HG02884 (cell line): Measurements from ENCODE around the gene KL.

Experiments used
- ATAC-seq: cut with Tn5 transposase; IDR thresholded peaks from one replicate; pipeline ENCODE4 v1.9.1; 2021; ENCODE audit warnings: mild to moderate bottlenecking, moderate library complexity; ENCODE audit not compliant: unreplicated experiment

The KL gene

GRCh38 chr13:33078263-33078662, 62.0 kb downstream of the KL start:
- ATAC-seq, result no peak

GRCh38 chr13:33079960-33080359, 63.7 kb downstream of the KL start:
- no peak for ATAC-seq

GRCh38 chr13:33080972-33081590, 64.9 kb downstream of the KL start:
- no peak for ATAC-seq

DNA sequence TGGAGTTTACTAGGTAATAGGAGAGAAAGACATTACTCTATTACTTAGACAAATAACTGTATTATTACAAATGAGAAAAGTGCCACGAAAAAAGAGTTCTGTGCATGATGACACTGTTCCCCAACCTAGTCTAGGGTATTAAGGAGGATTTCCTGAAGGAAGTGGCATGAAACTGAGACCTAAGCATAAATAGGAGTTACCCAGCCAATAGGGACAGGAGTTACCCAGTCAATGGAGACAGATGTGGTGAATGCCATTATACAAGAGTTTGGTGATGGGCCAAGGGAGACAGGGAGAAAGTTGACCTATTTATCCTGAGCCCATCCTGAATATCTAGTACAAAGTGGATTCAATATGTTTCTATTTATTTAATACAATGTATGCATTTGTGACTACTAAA, 65.4 kb downstream of the KL start:
- no peak for ATAC-seq

DNA sequence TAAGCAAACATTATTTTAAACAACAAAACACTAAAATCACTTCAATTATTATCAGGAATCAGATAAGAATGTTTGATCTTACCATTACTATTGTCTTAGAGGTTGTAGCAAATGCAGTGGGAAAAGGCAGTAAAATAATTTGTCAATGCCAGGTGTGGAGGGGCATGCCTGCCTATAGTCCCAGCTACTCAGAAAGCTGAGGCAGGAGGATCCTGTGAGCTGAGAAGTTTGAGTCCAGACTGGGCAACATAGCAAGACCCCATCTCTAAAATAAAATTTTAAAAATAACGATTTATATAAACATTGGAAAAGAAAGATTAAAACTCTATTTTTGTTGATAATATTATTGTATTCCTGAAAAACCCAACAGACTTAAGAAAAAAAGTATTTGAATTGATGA, 66.8 kb downstream of the KL start:
- ATAC-seq, result no peak

DNA sequence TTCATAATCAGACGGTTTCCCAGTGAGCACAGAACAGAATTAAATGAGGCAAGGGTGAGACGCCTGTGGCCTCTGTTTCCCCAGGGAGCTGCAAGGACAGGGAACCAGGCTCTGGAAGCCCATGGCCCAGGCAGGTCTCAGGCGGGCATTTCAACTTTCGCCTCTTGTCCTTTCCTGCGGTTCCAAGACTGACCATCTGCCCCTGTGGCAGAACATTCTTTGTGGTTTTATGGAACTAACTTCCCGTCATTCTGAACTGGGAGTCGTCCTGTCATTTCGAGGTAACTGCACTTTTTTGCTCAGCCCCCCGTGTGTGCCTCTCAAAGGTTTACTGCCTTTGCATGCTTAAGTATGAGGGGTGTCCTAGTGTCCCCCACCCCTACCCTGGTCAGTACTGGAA, 70.9 kb downstream of the KL start:
- no peak for ATAC-seq

DNA sequence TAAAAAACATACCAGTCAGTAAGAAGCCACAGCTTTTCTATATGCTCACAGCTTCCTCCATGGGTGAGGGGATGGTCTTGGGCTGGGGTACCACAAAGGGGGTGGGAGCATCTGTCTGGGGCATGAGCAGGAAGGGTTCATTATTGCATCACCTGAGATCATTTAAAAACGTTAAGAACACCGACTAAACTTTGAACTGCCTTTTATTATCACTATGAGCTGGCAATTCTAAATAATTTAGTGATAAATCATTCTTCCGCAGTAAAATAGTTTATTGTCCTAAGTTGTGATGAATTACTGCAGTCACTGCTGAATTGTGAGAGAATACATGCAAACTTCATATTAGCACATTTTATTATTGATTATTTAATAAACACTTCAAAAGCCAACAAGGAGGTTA, 71.6 kb downstream of the KL start:
- ATAC-seq, result no peak

DNA sequence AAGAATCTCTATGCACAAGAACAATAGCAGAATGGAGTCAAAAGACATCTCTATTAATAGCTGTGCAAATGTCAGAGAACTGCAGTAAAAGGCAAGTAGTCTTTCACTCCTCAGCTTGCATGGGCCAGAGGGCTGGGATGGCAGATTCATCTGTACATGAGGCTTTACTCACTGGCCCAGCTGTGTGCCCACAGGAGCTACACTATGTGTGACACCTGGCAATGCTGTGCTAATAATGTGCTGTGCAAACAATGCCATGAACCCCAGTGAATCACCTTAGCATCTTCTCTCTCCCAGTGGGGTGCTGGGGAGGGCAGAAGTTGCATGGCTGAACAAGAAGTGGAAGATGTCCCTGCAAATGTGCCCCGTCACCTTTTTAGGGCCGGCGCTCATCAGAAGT, 73.1 kb downstream of the KL start:
- ATAC-seq, result no peak

DNA sequence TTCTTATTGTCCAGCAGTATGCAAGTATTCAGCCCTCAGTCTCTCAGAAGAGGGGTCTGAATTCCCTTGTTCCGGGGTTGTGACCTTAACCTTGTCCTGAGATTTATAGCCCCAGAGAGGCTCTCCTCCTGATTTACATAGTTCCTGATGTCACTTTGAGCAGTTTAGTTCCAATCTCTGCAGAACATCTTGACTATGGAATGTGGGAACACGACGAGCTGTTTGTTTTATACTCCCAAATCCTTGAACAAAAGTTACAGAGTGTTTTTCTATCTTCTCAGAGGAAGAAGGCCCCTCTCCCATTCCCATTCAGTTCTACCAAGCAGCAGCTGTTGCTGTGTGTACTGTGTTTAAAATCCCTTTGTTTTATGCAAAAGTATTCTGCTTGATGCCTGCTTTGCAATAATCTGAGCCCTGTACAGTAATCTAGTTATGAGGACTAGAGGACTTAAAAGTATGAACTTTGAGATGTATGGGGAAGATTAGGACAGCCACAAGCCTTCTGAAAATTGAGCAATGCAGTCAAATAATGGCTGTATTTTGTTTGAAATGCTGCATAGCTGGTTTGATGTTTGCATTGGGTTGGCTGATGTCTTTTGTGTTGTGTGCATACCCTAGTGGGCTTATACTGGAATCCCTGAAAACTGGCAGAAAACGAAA, 74.7 kb downstream of the KL start:
- no peak for ATAC-seq

DNA sequence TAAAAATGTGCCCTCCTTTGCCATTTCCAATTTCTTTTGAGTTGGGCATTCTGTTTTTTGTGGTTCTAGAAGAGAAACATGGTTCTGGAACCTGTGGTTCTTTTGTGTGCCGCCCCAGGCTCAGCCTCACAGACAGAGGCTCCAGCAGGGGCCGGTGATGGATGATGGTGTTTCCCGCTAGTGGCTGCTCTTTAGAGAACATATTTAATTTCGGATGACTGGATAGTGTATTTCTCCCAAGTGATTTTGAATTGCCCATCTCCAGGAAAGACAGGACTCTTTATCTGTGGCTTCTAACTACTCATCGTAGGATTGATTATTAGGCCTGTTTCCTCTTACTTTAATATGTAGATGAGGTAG, 75.2 kb downstream of the KL start:
- no peak for ATAC-seq

DNA sequence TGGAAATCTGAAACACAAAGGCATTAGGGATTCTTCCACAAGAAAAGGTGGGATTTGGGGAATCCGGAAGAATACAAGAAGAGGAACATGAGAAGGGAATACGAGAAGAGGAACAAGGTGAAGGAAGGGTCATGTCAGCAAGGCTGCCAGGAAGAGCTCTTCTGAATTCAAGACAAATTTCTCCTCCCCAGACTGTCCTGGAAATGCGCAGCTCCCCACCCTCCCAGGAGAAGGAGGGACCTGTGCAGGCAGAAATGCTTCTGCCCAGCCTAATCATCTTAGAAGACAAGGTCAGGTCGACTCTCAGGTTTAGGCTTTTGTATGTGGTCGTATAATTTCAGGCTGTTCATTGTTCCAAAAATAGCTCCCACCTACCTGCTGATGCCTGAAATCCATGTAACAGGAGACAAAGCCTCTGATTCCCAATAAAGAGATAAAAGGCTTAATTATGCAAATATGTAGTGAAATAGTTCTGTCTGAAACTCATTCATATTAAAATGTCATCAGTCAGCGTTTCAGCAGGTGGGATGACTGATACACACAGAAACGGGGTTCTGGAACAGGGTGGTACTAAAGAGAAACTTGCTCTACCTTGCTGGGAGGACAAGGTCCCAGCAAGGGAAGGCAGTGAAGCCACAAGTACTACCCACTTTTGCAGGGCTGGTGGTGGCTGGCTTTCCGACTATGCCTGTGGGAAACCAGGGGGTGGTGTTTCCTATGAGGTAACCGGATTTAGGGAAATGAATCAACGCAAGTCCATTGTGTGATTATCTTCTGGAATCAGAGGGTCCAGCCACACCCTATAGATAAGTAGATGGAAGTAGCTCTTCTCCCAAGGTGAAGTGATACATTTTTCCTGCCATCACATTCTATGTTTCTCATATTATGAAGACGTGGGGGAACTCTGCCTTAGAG, 76.1 kb downstream of the KL start:
- ATAC-seq, result no peak

- ATAC-seq, result no peak
Observed at GRCh38 chr13:33096886-33097605, 80.8 kb downstream of the KL start.

GRCh38 chr13:33099860-33100259, 83.6 kb downstream of the KL start:
- no peak for ATAC-seq

DNA sequence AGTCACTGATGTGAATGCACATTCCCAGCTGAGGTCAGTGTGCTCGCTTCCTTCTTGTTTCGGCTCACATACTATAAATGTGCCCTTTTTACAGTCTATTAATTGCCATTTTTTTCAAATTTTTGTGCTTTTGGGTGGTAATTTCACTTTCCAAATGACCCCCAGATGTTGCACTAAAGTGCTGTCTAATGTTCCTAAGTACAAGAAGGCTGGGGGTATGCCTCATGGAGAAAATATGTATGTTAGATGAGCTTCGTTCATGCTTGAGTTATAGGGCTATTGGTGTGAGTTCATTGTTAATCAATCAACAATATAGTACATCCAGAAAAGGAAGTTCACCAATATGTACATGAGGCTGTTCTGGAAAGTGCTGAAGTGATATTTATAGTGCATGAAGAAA, 84.7 kb downstream of the KL start:
- no peak for ATAC-seq

DNA sequence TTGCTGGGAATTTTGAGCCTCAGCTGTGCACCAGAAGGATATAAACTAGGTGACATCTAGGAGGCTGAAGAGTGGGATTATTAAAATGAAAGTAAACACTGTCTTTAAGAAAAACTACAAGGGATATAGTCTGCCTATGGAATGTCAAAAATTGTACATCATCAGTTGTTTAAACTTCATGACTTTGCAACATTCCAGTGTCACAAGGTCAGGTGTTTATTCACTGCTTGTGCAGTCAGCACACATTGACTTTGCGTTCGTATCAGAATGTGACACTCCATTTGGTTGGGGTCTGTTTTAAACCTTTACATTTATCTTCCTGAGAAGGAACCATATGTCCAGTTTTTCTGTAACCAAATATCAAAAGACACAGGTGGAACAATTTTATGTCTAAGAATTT, 85.6 kb downstream of the KL start:
- ATAC-seq, result no peak

GRCh38 chr13:33103457-33103856, 87.2 kb downstream of the KL start:
- ATAC-seq, result no peak

DNA sequence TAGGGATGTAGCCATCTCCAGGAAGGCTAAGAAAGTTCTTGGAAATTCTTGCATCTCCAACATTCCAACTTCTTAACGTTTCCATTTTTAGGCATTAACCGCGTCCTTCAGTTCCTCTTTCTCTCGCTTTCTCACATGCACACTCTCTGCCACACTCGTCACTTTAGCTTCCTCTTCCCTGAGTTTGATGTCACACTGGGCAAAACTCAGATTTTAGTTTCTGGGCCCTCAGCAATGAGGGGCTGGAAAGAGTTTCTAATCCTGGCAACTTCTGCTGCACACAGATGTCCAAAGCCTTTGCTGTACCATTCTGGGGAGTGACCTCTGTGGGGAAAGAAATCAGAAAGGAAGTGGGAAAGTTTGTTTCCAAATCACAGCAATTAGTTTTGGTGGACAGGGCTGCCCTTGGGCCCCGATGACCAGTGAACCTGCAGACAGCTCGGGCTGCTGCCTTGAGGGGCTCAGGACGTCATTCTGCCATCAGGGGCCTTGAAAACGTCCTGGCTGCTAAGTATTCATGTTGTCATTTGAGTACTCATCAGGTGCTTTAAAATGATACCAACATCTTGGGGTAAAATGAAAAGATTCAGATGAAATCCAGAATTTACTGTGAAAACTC, 89.3 kb downstream of the KL start:
- no peak for ATAC-seq

- no peak for ATAC-seq
Observed at GRCh38 chr13:33106656-33107360, 90.6 kb downstream of the KL start.

- no peak for ATAC-seq
Observed at GRCh38 chr13:33107361-33107760, 91.1 kb downstream of the KL start.

DNA sequence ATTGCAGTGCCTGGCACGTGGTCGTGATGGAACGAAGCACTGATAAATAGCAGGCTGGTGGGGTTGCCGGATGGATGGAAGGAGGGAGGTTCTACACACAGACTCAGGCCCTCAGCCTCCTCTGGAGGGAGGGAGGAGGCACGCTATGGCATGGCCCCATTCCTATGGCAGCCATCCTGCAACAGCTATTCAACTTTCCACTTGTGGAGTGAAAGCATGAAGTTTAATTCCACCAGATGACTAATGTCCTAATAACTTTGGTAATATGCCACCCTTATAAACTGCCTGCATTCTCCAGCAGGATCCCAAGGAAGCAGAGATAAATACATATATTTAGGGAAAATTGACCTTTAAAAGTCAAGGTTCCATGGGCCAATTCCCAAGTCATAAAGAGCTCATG, 92.4 kb downstream of the KL start:
- no peak for ATAC-seq
